ENCODE measurements around the gene TOR4A.
A peak's percentile ranks its signal among the peaks of the same experiment; 100 is the strongest.

TOR4A gene

DNA sequence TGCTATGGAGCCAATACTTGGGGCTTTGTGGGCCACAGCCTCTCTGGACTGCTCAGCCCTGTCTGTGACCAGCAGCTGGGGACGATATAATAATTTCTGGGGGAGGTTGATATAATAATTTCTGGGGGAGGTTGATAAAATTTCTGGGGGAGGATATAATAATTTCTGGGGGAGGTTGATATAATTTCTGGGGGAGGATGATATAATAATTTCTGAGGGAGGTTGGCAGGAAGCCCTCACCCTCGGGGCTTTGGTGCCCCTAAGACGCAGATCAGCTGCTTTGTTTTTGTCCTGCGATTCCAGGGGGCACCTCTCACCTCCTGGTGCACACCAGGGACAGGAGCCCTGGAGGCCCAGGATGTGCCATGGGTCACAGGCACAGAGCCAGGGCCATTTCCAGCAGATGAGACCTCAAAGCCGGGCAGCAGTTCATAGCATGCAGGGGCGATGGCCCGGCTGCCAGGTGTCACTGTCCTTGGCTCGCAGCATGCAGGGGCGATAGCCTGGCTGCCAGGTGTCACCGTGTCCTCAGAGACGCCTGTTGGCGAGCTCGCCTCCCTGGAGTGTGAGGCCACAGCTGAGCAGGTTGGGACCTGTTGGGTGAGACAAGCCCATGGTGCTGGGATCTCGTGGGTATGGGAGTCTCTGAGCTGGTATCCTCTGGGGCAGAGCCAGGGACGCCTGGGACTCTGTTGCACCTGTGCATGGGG, 3.8 kb upstream of the TOR4A start:
- no peak for DNase-seq

DNA sequence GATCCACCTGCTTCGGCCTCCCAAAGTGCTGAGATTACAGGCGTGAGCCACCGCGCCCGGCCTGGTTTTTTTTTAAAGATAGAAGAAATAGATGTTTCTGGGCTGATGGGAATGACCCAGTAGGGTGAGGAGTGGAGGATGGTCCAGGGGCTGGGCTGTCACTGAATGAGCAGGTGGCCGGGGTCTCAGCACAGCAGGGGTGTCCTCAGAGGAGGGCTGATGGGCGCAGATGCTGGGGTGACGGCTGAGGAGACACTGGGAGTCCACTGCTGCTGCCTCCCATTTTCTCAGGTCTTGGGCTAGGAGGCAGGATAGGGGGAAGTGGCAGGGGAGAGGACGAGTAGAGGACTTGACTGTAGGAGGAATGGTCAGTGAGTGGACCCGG, 2.3 kb upstream of the TOR4A start:
- DNase-seq = no peak

DNA sequence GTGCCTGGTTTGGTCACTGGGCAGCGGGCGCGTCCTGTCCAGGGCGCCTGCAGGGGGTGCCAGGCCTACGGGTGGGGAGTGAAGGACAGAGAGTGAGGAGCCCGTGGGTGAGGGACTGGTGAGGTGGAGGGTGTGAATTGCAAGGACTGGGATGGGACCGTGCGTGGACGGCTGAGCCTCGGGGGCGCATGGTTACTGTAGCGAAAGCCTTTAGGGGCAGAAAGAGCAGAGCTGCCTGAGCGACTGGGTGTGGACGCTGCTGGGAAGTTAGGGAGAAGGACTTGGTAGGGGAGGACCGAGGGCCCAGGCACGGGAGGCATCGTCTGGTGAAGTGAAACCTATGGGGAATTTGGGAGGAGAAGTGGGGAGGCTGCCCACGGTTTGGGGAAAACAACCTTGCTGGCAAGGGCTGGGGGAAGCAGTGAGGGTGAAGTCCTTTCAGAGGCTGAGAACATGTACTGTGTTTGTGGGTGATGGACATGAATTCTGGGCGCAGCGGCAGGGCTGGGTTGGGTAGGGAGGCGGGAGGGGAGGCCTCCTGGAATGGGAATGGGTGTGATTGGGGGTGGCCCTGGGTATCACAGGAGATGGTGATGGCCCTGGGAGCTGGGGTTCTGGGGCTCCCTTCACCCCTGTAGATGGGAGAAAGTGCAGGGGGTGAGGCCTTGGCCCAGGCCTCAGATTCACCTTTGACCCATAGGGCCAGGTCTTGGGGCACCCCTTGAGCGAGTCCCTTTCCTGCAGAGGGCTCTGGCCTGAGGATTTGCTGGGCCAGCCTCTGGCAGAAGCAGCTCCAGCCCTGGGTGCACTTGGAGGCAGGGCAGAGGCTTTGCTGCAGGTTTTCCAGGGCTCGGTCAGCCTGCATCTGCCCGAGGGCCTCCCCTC, 1.7 kb upstream of the TOR4A start:
- DNase-seq = peak in 1 of 2 experiments; percentile 26

DNA sequence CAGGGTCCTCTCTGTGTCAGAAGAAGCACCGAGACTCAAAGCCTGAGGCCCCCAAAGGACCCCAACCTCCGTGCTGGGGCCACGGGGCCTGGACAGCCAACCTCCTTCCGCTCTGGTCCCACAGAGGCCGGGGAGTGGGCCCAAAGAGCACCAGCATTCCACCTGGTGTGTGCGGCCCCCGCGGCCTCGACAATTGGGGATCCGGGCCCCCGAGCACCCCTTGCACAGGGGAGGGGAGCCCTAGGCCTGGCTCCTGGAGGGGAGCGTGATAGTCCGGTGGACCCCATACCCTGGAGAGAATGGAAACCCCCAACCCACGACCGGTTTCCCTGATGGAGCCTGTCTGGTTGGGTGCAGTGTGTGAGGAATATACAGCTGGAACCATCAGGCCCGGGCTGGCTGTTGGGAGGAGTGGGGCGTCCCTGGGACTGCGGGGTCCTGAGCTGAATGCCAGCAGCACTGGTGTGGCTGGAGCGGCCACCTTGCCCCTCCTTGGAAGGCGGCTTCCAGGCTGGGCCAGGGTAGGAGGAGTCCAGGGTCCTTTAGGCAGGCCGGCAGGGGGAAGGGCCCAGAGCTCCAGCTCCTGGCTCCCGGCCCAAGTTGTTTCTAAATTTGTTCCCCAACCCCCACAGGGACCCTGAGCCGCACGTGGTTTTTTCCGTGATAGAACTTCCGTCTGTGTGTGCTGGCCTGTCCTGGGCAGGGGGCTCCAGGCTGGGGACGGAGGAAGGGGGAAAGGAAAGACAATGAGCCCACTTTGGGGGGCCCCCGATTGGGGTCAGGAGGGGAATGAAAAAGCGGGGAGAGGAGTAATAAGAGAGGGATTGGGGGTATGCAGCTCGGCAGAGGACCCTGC, 825 bp upstream of the TOR4A start:
- peak in 1 of 2 experiments; percentile 25 for DNase-seq

DNA sequence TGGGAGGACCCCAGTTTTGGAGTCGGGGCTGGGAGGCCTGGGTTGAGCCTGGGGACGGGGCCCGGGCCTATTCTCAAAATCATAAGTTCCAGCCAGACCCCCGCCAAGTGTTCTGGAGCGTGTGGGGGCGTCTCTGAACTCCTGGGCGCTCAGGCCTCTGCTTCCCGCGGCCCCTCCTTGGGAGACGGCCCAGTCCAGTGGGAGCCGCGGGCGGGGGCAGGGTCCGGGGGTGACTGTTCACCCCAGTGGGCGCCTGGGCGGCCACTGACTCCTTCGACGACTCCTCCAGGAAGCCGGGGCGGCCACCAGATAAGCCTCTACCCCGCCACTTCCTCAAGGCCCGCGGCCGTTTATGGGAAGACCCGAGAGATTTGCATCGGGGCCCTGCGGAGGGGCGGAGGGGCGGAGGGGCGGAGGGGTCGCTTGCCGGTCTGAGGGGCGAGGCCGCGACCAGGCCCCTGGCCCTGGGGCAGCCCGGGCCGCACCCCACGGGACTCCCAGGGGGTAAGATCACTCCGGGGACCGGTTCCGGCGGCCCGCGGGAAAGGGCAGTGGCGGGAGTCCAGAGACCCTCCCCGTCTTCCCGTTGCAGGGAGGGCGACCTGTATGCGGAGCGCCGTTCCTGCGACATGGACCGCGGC, 655 bp downstream of the TOR4A start:
- no peak for DNase-seq

DNA sequence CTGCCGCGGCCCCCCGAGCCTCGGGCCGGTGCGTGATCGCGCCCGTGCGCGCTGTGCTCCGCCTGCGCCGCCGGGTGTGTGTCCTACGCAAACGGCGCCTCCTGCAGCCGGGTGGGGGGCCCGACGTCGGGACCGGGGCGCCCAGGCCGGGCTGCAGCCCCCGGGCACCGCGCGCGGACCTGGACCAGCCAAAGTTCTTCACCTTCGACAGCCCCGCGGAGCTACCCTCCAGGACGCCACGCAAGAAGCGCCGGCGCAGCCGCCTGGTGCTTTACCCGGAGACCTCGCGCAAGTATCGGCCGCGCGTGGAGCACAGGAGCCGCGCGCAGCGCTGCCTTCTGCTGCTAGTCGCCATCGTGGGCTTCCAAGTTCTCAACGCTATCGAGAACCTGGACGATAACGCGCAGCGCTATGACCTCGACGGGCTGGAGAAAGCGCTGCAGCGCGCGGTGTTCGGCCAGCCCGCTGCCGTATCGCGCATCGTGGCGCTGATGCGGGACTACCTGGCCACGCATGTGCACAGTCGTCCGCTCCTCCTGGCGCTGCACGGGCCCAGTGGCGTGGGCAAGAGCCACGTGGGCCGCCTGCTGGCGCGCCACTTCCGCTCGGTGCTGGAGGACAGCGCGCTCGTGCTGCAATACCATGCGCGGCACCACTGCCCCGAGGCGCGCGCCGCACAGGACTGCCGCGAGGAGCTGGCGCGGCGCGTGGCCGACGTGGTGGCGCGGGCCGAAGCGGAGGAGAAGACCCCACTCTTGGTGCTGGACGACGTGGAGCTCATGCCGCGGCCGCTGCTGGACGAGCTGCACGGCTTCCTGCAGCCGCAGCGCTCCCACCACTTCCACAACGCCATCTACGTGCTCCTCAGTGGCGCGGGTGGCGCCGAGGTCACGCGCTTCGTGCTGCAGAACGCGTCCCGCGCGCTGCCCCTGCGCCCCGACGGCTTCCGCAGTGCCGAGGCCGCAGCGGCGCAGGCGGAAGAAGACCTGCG, 1.5 kb downstream of the TOR4A start:
- no peak for DNase-seq

DNA sequence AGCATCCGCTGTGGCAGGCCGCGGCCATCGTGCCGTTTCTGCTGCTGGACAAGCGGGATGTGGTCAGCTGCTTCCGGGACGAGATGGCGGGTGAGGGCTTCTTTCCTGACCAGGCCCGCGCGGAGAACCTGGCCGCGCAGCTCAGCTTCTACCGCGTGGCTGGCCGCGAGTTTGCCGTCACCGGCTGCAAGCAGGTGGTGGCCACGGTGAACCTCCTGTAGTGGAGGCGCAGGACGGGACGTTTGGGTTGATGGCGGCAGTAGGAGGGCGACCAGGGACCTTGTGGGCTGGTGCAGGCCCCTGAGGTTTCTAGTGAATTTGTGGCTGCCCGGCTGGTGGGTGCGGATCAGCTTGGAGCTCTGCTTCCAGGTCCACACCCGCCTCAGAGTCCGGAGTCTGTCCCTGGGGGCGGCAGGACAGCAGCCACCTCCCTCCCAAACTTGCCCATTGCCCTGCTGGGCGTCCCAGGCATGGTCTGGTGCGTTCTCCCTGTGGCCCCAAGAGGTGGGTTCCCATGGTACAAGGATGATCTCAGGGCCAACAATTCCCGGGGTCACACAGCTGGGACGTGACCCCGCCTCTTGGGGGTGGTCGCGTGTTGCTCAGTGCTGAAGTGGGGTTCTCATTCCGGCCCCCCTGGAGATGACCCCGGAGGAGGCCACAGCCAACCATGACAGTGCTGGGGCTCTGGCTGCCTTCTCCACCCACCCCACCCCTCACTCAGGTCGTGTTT, 2.4 kb downstream of the TOR4A start:
- DNase-seq = no peak

DNA sequence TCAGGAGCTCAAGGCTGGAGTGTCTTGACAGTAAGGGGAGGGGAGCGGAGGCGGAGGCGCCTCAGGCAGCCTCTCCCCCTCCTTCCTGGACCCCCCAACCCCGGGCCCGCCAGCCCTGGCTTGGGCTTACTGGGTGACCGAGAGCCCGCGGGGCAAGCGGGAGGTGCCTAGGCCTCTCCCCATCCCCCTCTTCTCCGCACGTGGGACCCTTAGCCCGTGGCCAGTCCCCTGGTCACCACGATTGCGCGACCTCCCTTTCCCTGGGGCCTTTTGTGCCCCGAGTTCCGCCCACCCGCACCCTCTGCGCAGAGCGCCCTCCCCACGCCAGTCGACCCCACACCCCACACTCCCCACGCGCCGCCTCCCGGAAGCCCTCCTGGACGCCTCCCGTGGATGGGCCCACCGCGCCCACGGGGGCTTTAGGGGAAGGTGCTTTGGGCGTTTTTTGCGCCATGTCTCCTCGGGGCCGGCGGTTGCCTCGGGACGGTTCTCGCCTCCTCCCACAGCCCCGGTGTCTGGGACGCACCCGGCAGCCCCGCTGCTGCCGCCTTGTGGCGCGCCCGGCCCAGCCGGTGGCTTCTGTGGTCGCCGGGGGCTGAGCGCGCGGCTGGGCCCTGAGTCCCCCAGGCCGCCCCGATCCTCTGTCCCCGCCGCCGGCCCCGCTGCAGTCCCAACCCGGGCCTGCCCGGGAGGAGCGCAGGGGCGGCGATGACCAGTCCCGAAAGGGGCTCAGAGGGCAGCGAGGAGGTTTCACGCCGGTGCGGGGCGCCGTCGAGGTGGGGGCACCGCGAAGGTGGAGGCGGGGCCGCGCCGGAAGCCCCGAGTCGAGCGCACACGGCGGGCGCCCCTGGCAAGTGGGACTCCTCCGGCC, 3.2 kb downstream of the TOR4A start:
- DNase-seq = no peak

DNA sequence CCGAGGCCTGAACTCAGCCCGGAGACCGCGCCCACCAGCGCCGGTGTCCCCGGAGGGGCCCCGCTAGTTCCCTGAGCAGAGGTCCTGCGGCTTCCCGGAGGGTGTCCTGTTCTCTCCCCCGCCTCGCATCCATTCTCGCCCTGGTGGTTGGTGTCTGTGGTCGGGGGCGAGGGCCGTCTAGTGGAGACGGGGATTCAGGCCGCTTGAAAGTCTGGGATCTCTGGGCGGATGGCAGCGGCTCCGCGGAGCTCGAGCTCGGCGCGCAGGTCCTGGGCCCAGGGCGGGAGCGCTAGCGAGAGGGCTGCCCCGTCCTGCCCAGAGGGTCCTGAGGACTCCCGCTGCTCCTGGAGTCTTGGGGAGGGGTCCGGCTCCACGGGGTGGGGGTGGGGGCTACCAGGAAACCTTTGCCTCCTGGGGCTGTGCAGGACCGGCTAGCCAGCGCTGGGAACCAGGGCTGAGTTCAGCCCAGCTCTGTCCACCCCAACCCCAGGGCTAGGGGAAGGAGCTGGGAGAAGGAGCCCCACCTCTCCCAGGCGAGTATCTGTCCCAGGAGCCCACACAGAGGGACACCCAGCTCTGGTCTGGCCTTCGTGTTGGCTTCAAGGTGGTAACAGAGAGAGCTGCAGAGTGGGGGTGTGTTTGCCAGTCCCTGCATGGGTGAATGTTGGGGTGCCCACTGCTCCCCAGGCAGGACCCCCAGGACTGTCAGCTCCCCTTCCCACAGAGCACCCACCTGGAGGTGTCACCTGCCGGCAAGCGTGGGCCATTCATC, 4.0 kb downstream of the TOR4A start:
- DNase-seq = no peak

DNA sequence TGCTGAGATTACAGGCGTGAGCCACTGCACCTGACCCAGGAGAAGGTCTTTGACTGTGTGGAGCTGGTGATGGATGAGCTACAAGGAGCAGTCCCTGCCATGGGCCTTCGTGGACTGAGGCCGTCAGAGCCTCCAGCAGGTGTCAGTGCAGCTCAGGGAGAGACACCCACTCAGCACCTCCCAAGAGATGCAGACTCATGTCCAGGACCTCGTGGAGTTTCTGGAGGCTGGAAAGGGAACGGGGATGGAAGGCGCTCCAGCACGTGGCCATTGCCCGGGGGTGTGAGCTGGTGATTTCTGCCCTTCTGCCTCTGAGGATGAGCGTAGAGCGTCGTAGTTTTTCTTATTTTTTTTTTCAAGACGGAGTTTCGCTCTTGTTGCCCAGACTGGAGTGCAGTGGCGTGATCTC, 9.5 kb downstream of the TOR4A start:
- DNase-seq = peak in 1 of 2 experiments; percentile 57

DNA sequence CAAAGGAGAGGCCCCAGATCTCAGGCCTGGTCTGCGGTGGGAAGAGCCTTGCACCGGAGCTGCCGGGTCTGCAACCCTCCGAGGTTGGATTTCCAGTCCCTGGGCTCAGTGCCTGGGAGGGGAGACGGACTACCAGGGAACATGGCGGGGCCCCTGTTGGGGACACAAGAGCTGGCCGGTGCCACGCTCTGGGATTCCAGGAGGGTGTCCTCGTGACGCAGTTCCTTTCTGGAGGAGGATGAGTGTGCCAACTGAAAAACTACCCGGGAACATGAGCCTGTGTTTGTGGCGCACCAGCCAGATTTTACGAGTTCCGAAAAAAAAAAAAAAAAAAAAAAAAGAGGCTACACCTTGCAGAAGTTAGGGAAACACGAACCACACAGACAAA, 15.6 kb downstream of the TOR4A start:
- DNase-seq = no peak

DNA sequence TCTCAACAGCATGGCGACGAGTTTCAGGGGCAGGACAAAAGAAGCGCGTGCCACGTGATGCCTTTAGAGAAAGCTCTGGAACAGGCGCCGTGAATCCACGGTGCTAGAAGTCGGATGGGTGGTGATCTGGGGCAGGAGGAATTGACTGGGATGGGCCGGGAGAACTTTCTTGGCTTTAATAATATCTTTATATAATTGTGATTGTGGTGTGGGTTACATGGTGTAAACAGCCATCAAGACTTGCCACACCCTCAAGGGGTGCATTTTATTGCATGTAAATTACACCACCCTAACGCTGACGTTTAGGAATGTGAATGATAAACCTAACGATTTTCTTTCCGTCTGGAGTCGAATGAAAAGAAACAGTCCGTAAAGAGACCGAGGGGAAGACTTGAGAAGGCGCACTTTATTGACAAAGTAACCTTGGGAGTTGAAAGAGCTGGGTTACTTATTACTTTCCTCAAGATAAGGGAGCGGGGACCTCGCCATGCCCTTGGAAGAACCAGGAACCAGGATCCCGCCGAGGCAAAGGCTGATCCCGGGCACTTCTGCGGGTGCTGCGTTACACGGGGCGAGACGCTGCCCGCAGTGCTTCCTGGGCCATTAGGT, 16.1 kb downstream of the TOR4A start:
- DNase-seq = no peak

DNA sequence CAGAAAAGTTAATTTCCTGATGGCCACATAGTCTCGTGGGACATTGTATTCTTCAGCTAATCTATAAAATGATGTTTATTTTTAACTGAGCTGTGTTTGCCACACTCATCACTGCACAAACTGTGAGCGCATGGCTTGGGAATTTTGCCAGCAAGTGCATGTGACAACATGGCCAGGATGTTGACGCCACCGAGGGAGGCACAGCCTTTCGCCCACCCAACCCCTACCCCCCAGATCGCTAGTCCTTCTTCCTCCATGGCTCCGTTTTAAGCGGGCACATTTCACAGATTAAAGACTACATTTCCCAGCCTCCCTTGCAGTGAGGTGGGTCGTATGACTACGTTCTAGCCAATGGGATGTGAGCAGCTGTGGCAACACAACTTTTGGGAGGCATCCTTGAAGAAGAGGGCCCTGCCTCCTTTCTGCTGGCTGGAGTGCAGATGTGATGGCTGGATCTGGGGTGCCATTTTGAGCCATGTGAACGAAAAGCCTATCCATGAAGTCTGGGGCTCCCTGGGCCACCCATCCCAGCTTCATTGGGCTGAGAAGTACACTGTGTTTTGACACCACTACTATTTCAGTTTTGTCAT, 16.7 kb downstream of the TOR4A start:
- DNase-seq = peak in 1 of 2 experiments; percentile 50

DNA sequence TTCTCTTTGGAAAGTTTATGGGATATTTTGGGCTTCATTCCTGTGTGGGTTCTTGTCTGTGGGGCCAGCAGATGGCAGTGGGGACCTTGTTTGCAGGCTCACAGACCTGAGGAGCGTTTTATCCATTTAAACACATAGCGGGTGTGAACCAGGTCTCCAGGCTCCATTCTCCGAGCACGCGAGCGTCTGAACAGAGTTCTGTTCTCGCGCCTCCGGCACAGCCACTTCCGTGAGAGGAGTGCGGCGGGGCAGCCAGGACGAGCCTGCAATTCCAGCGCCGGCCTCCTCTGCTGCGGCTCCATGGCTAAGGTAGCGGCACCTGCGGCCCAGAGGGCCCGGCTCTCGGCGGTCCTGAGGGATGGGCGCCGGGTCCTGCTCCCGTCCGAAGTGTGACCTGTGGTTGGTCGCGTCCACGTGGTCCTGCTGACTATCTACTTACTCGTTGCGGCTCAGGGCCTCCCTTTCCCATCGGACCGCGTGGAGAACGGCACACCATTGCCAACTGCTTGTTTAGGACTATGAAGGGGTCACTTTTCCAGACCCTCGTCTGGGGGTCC, 17.2 kb downstream of the TOR4A start:
- no peak for DNase-seq

DNA sequence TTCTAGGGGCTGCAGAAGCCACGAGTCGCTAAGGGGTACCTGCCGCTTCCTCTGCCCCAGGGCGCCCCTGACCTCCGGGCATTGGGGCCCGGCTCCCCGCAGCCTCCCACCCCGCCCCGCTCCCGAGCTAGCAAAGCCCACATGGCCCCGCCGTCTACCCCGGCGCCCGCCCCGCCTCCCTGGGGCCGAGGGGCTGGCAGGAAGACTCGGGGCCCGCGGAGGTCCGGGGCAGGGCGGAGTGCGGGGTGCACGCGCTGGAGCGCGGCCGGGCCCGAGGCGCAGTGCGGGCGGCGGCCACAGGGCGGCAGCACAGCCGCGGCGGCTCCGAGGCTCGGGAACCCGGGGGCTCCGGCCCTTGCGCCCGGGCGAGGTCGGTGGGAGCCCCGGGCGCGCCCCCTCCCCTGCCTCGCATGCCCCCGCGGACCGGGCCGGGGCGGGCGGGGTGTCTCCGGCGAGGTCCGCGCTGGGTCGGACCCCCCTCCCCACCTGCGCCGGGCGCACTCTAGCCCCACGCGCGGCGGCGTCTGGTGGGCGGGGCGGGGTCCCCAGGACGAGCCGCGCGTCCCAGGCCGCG, 17.8 kb downstream of the TOR4A start:
- DNase-seq = peak; percentile 69 to 80

DNA sequence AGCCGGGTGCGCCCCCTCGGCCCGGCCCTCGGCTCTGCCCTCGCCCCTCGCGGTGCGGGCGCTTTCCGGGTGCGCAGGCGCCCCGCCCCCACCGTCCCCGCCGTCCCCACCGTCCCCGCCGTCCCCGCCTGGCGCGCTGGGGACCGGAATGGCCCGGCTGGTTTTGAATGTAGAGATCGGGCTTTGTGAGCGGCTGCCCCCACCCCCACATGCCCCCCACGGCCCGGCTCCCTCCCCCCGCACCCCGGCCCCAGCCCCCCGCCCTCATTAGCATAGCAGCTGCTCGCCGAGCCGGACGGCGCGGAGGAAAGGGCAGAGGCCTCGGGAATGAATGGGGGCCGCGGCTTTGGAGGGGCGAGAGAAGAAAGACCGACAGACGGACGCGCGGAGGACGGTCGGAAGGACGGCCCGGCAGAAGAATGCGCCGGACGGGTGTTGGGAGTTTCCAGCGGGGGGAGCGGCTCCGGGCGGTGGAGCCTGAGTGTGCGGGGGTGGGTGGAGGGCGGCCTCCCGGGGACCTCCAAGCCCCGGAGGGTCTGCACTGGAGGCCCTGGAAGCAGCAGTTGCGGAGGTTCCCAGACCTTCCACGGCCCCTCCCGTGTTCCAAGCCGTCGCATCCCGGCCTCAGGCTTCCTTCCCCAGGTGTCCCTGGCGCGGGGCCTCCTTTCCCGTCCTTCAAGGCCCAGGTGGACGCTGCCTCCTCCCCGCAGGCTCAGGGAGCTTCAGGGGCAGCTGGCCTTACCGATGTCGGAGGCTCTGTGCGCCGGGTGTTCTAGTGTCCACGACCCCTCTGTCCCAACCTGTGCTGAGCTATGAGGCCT, 18.5 kb downstream of the TOR4A start:
- DNase-seq = no peak

Measured in activated T-cell treated with anti-CD3 and anti-CD28 coated beads, Interleukin-2, amount 50 U/mL, for 48 hours (primary cell).